IMR-90 (cell line): ENCODE measurements around the gene STX11.

Experiments
- BHLHE40 ChIP-seq: fragments of 150-350 bp; IDR thresholded peaks from 2 replicates; pipeline ENCODE4 v1.6.1; 2016; ENCODE audit warnings: mild to moderate bottlenecking, low read depth, low read length
- CEBPB ChIP-seq: IDR thresholded peaks from 2 replicates; pipeline ENCODE4 v1.6.1; 2012; ENCODE audit warnings: low read depth, low read length, improper control_type of control experiment
- CHD1 ChIP-seq: IDR thresholded peaks from 2 replicates; pipeline ENCODE4 v1.6.1; 2012; ENCODE audit warnings: low read depth, low read length, improper control_type of control experiment
- CTCF ChIP-seq: conservative IDR thresholded peaks from 2 replicates; pipeline ENCODE4 v1.5.1; 2012; ENCODE audit warnings: mild to moderate bottlenecking, low read depth, low read length, improper control_type of control experiment
- ELK1 ChIP-seq: fragments of 150-350 bp; IDR thresholded peaks from 2 replicates; pipeline ENCODE4 v1.6.1; 2016; ENCODE audit warnings: low read depth, mild to moderate bottlenecking, low read length, moderate library complexity, borderline replicate concordance
- FOS ChIP-seq: fragments of 150-350 bp; IDR thresholded peaks from 2 replicates; pipeline ENCODE4 v1.6.1; 2016; ENCODE audit warnings: low read depth, low read length
- MAFK ChIP-seq: IDR thresholded peaks from 2 replicates; pipeline ENCODE4 v1.6.1; 2012; ENCODE audit warnings: low read depth, low read length, improper control_type of control experiment
- MAZ ChIP-seq: IDR thresholded peaks from 2 replicates; pipeline ENCODE4 v1.6.1; 2012; ENCODE audit warnings: low read depth, mild to moderate bottlenecking, low read length, improper control_type of control experiment, moderate library complexity, borderline replicate concordance
- MXI1 ChIP-seq: IDR thresholded peaks from 2 replicates; pipeline ENCODE4 v1.6.1; 2012; ENCODE audit warnings: low read depth, mild to moderate bottlenecking, low read length, moderate library complexity, borderline replicate concordance
- POLR2A ChIP-seq: IDR thresholded peaks from 2 replicates; pipeline ENCODE4 v1.6.1; 2012; ENCODE audit warnings: mild to moderate bottlenecking, low read depth, low read length
- RAD21 ChIP-seq: IDR thresholded peaks from 2 replicates; pipeline ENCODE4 v1.6.1; 2012; ENCODE audit warnings: low read length, improper control_type of control experiment
- RFX5 ChIP-seq: IDR thresholded peaks from 2 replicates; pipeline ENCODE4 v1.8.0; 2012; ENCODE audit warnings: low read depth, mild to moderate bottlenecking, low read length, moderate library complexity
- SMC3 ChIP-seq: fragments of 150-350 bp; IDR thresholded peaks from 2 replicates; pipeline ENCODE4 v1.6.1; 2016; ENCODE audit warnings: low read depth, mild to moderate bottlenecking, antibody characterized with exemption, low read length, moderate library complexity
- TF ChIP-seq, protein P1 (sequence below): fragments of 150-350 bp; IDR thresholded peaks from 2 replicates; pipeline ENCODE4 v1.6.1; 2017; ENCODE audit warnings: mild to moderate bottlenecking, antibody characterized with exemption, low read length, low read depth

GRCh38 chr6:144231721-144232120 lies 81.4 kb downstream of the STX11 start:
- TF ChIP-seq CTCF (no peak), POLR2A (no peak), CHD1 (no peak), MAFK (no peak), MXI1 (no peak), RAD21 (no peak), RFX5 (no peak), MAZ (no peak), CEBPB (no peak), FOS (no peak), SMC3 (no peak), ELK1 (no peak), BHLHE40 (no peak)
- TF ChIP-seq, protein P1, sequence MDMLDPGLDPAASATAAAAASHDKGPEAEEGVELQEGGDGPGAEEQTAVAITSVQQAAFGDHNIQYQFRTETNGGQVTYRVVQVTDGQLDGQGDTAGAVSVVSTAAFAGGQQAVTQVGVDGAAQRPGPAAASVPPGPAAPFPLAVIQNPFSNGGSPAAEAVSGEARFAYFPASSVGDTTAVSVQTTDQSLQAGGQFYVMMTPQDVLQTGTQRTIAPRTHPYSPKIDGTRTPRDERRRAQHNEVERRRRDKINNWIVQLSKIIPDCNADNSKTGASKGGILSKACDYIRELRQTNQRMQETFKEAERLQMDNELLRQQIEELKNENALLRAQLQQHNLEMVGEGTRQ = no peak
